SK-N-DZ (cell line): ENCODE results near the gene RBM18. TPM values are rescaled to one million over a fixed set of nuclear protein-coding genes. Genes with fewer than 3 reads are reported as not detected.
A peak's percentile ranks its signal among the peaks of the same experiment; 100 is the strongest.

ENCODE experiments used
- DNase-seq: peaks from one replicate; pipeline ENCODE4 v3.0.0-alpha.2; 2015; ENCODE audit warnings: low spot score
- polyA plus RNA-seq, 2 experiments: library from polyadenylated mRNA; depleted of rRNA; stranded (reverse); fragments of >200 nt; gene quantifications; 2 replicates each; pipeline ENCODE4 v1.2.3, GENCODE V29; 2014

RBM18 gene
- polyA plus RNA-seq (2014; cell fraction: cytosol; rRNA removed) = 14.4 and 15.4 TPM in 2 replicates
- polyA plus RNA-seq (2014; cell fraction: nucleus; rRNA removed) = 15.1 and 25.7 TPM in 2 replicates

GRCh38 chr9:122264360-122265148 is at the start of gene RBM18, which contains the start of gene MRRF:
RBM18 (minus strand) TSS chr9:122264840; CDS start chr9:122261492, 3,348 bp downstream.
MRRF (plus strand) TSS chr9:122264882; CDS start chr9:122270892, 6,010 bp downstream.
- peak; percentile 90 for DNase-seq

DNA sequence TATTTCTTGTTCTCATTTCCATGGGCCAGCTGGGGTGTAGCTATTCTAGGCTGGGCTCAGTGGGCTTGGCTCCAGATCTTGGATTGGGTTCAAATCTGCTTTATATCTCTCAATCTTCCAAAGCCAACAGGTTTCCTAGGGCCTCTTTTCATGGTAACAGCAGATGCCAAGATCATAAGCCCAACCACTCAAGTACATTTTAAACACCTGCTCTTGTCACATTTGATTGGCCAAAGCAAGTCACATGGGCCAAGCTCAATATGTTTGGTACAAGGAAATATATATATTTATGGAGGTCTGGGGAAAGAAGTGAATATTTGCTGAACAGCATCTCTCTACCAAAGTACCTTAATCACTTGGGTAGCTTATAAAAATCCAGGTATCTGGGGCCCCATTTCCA is 49.5 kb upstream of the RBM18 start:
- no peak for DNase-seq

- no peak for DNase-seq
Observed at GRCh38 chr9:122309861-122310260, 45.2 kb upstream of the RBM18 start.

GRCh38 chr9:122307925-122308324 is 43.3 kb upstream of the RBM18 start:
- DNase-seq = no peak

DNA sequence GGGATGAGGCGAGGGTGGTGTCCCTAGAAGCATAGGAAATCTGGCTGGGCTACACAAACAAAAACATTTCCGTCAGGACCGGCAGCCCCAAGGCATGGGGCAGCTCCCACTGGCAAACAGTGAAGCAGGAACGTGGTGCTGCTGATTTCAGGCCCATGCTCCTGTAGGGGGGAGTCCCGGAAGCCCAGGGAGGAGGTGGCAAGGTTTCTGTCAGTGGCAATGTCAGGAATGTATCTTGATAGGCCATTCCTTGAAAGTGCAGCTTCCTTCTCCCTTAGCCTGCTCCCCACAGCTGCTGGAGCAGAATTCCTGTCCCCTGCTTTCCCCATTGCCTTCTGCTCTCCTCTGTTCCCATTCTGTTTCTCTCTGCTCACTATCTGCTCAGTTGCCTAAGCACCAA is 42.4 kb upstream of the RBM18 start:
- no peak for DNase-seq

GRCh38 chr9:122302237-122303093 is 37.8 kb upstream of the RBM18 start:
- no peak for DNase-seq

DNA sequence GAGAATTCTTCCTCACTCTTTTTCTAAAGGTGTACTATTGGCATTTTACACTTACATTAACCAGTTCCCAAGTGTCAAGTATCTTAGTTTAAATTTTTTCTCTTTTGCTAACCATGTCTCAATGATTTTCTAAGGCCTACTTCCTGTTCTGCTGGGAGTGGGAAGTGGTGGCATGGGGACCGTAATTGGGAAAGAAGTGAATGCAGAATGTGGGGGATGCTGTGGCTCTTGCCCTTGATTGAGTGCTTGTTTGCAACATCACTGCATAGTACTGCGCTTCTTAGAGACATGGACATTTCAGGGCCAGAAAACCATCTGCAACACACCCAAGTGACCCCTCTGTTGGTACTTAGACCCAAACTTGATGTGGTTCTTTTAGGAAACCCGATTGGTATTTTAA is 32.9 kb upstream of the RBM18 start:
- DNase-seq = no peak

DNA sequence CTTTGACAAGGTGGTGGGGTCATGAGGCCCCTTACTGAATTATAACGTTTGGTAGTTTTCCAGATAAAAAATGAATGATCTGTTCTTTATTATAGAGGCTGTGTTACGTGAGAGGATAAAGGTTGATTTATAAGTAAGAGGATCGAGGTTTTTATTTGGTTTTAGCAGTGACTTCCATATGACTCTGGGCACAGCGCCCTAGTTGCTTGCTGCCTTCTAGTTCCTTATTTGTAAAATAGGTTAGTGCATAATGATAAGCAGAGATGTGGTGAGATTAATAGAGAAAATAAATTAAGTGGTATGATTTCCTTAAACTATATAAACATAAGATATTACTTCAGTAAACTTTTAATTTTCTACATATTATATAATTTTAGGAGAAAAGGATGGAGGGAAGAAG is 29.9 kb upstream of the RBM18 start:
- no peak for DNase-seq

GRCh38 chr9:122291458-122291857 is 26.8 kb upstream of the RBM18 start:
- DNase-seq = no peak

DNA sequence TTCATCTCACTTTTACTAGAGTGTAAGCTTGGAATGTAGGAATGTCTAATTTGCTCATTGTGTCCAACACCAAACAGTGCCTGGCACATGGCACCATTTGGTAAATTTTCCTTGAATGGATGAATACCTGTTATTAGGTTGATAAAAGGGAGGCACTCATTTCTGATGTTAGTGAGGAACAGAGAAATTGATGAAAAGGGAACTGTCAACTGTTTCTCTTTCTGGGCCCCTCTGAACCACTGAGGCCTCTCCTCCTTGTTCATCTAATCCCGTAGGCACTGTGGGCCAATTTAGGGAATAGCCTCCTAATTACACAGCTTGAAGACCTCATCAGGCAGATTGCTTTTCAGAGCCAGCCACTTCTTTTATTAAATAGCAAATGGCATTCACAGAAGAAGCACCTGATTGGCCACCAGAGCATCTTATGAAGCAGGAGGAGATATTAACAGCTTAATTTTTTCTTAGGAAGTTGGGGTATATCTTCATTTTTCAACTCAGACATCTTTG is 22.6 kb upstream of the RBM18 start:
- DNase-seq = no peak

DNA sequence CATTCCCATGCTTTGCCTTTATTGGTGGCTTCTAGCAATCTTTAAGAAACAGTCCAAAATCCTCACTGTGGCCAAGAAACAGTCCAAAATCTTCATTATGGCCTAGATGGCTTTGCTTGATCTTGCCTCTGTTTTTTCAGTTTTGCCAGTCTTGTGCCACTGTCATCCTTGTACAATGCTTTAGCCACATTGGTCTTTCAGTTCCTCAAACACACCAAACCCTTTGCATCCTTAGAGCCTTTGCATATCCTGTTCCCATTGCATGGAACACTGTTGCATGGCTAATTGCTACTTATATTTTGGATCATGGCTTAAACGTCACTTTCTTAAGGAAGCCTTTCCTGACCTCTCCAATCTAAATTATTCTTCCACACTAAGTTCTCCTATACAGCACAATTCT is 22.1 kb upstream of the RBM18 start:
- no peak for DNase-seq

DNA sequence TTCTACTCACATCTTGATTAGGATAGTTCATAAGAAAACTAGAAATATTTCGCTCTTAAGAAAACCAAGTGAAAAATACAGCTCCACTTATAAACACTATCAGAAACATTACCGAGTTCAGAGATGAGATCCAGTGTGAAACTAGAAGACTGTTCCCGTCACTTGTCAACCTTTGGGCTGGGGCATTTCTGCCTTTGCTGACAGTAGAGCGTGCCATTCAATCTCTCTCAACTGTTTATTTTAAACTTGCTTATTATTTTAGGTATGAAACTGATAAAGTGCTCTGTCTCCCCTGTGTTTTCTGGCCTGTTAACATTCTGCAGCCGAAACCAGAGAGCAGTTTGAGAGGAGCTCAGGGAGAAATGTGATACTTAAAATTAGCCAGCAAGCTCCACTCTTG is 16.7 kb upstream of the RBM18 start:
- no peak for DNase-seq

- DNase-seq = no peak
Observed at GRCh38 chr9:122277285-122277897, 12.8 kb upstream of the RBM18 start.

DNA sequence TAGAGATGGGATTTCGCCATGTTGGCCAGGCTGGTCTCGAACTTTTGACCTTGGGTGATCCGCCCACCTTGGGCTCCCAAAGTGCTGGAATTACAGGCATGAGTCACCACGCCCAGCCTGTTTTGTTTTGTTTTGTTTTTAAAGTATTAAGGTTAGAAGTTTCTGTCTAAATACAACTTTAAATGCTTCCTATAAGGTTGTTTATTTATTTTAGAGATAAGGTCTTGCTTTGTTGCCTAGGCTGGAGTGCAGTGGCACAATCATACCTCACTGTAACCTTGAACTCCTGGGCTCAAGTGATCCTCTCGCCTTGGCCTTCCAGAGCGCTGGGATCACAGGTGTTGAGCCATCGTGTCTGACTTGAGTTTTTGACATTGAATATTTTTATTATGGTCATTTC is 11.5 kb upstream of the RBM18 start:
- DNase-seq = no peak

- DNase-seq = no peak
Observed at GRCh38 chr9:122274055-122274454, 9.4 kb upstream of the RBM18 start.

DNA sequence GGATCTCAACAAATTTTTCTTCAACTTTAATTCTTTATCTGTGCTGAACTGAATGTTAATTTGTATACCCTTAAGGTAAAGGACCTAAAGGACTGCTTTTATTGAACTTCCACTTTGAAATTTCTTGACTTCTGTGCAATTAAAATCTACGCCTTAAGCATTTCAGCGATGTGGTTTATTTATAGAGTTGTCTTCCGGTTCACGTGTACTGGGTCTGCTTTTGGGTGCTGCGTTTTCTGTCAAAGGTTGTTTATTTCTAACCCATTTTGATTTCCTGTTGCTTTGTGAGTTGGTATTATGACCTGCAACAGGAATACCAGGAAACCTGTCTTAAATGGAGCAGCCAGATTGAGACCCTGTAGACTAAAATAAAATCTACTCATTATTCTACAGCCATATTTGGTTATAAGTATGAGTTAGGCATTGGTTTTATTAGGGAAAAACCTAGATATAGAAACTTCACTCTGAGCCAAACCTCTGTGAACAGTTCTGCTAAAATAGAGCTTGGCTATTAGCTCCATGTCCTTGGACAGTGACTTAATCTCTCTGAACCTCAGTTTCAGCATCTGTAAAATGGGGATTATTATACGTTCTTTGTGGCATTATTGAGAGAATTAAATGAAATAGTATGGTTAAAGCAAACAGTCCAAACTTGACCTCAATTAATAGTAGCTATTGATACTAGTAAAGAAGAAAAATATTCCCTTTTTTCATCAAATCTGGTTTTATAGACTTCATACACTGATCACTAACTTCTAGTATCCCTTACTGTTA is 3.6 kb upstream of the RBM18 start:
- no peak for DNase-seq

DNA sequence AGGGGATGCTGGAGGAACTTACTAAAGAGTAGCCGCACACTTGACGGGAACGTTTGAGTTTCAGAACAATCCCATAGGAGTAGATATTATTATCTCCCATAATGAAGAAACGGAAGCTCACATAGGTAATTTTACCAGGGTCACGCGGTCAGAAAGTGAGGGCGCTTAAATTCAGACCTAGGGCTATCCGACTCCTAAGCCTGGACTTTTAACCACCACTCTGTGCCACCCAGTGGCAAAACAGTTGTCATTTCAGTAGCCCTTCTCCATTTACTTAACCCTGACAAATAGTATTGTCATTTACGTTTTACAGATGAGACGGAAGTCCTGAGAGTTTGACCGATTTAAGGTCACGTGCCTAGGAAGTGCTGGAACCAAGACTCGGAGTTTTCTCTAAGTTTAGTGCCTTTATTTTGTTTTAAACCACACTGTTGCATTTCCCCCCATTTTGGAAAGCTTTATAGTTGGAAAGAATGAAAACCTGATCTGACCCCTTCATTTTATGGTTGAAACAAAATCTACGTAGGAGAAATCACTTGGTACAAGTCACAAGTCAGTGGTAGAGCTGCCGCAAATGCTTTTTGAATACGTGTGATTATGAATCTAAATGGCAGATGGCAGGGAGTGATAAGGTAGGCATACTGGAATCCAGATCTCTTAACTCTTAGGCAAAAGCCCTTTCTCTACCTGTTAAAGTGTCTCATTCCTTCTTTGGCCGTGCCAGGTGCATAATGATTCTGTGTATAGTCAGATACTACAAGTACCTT is 692 bp upstream of the RBM18 start:
- no peak for DNase-seq

GRCh38 chr9:122263699-122264349 is 816 bp downstream of the RBM18 start:
- DNase-seq = no peak

DNA sequence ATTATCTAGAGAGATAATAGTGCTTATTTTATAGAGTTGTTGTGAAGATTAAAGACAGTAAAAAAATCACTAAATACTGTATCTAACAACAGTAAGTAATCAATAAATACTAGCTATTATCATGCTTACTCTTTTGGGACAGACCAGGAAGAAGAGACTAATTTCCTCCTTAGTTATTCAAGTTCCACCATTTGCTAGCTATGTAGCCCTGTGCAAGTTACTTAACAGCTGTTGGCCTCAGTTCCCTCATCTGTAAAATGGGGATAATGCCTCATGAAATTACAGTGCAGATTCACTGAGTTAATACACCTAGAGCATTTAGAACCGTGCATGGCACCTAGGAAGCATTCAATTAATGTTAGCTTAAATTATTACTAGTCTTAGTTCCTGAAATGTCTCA is 2.6 kb downstream of the RBM18 start:
- no peak for DNase-seq

DNA sequence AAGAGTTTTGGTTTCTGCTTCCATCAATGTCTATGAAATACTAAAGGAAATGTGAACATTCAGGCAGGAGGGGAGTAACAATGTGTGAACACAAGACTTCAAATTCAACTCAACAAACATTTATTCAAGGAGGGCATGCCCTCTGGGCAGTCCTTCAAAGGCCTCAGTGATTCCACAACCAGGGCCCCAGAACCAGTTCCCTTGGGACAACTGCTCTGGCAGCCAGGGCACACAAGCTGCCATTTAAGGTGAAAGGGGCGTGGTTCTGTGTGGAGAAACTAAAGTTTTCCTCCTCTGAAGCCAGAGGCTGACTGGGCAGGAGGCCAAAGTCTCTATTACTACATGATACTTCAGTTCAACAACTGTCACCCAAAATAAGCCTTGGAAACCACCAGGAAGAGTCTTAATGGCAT is 3.2 kb downstream of the RBM18 start:
- DNase-seq = no peak
